ENCODE measurements around the gene ARHGAP24.

Gene ARHGAP24

GRCh38 chr4:85591406-85592098 is 116.6 kb downstream of the ARHGAP24 start:
- no peak for DNase-seq

GRCh38 chr4:85595098-85595775 is 120.3 kb downstream of the ARHGAP24 start:
- no peak for DNase-seq

- no peak for DNase-seq
Observed at GRCh38 chr4:85595796-85596559, 121.0 kb downstream of the ARHGAP24 start.

- no peak for DNase-seq
Observed at GRCh38 chr4:85598936-85599335, 124.0 kb downstream of the ARHGAP24 start.

GRCh38 chr4:85600501-85600900 is 125.6 kb downstream of the ARHGAP24 start:
- DNase-seq, result no peak

- DNase-seq, result no peak
Observed at GRCh38 chr4:85603437-85604336, 128.7 kb downstream of the ARHGAP24 start.

- DNase-seq, result no peak
Observed at GRCh38 chr4:85606505-85606904, 131.6 kb downstream of the ARHGAP24 start.

GRCh38 chr4:85607624-85608023 is 132.7 kb downstream of the ARHGAP24 start:
- no peak for DNase-seq

- DNase-seq, result no peak
Observed at GRCh38 chr4:85610450-85610849, 135.5 kb downstream of the ARHGAP24 start.

GRCh38 chr4:85611661-85612060 is 136.7 kb downstream of the ARHGAP24 start:
- DNase-seq, result no peak

- no peak for DNase-seq
Observed at GRCh38 chr4:85613901-85614300, 139.0 kb downstream of the ARHGAP24 start.

GRCh38 chr4:85615952-85616351 is 141.0 kb downstream of the ARHGAP24 start:
- no peak for DNase-seq

GRCh38 chr4:85617202-85617601 is 142.3 kb downstream of the ARHGAP24 start:
- no peak for DNase-seq

- no peak for DNase-seq
Observed at GRCh38 chr4:85632981-85633380, 158.0 kb downstream of the ARHGAP24 start.

GRCh38 chr4:85637778-85638177 is 162.8 kb downstream of the ARHGAP24 start:
- DNase-seq, result no peak

GRCh38 chr4:85639946-85640345 is 165.0 kb downstream of the ARHGAP24 start:
- no peak for DNase-seq

- DNase-seq, result no peak
Observed at GRCh38 chr4:85642356-85643100, 167.6 kb downstream of the ARHGAP24 start.

- DNase-seq, result no peak
Observed at GRCh38 chr4:85644061-85644460, 169.1 kb downstream of the ARHGAP24 start.

GRCh38 chr4:85650908-85651307 is 176.0 kb downstream of the ARHGAP24 start:
- DNase-seq, result no peak

- DNase-seq, result no peak
Observed at GRCh38 chr4:85656759-85657505, 182.0 kb downstream of the ARHGAP24 start.

GRCh38 chr4:85658766-85659439 is 184.0 kb downstream of the ARHGAP24 start:
- DNase-seq, result no peak
